ENCODE data around the gene ASB7.

Gene ASB7

GRCh38 chr15:100688549-100689120 is 86.2 kb downstream of the ASB7 start:
- H2BK120ac ChIP-seq (ENCODE audit: low read depth, low read length), result no peak overlapping the region
- peaks cover 0 to 11% of the 10 kb centered on the region in 2 donors for H3K4me1 ChIP-seq (ENCODE audit: control insufficient read depth in 2 of 2, insufficient read depth in 1 of 2, low read depth in 1 of 2, low read length in 2 of 2)
- no peak overlapping the region for H3K4me2 ChIP-seq (ENCODE audit: insufficient read depth, low read length, poor library complexity, severe bottlenecking)
- peaks cover 0 to 2% (median 0%) of the 10 kb centered on the region in 3 experiments for H3K27me3 ChIP-seq (ENCODE audit: control insufficient read depth in 3 of 3, insufficient read depth in 3 of 3, low read depth in 1 of 3, low read length in 3 of 3)
- peak overlapping the region; percentile 2 for H4K91ac ChIP-seq (ENCODE audit: low read depth, low read length, poor library complexity)
- H3K9me3 ChIP-seq (replicated peaks in 1 of 2; ENCODE audit: control insufficient read depth in 2 of 2, insufficient read depth in 1 of 2, low read depth in 1 of 2, low read length in 2 of 2), result peaks cover 0 to 2% of the 10 kb centered on the region in 2 donors
- H3K4ac ChIP-seq (ENCODE audit: low read length), result no peak overlapping the region
- H3K18ac ChIP-seq (ENCODE audit: low read length), result no peak overlapping the region
- H3K79me1 ChIP-seq (ENCODE audit: low read depth, low read length), result no peaks in the 10 kb centered on the region
- no CpG with 5 or more reads among the region's 13 CpGs for WGBS, 2 donors (ENCODE audit: extremely low coverage in 2 of 2, insufficient read length in 2 of 2, insufficient replicate concordance in 1 of 2)
- no peak overlapping the region for H3K23ac ChIP-seq (ENCODE audit: low read depth, low read length, poor library complexity)
- H2AK5ac ChIP-seq (ENCODE audit: low read depth, low read length), result peak overlapping the region; percentile 19
- no peak overlapping the region for H2BK15ac ChIP-seq (ENCODE audit: low read length)
- H2AFZ ChIP-seq (ENCODE audit: low read length), result no peak overlapping the region
- H2BK5ac ChIP-seq (ENCODE audit: low read length), result no peak overlapping the region
- DNase-seq (ENCODE audit: low spot score), result no peak
- H4K8ac ChIP-seq (ENCODE audit: low read depth, low read length), result peak overlapping the region; percentile 97
- peak overlapping the region; percentile 85 for H2BK12ac ChIP-seq (ENCODE audit: low read length)
- no peaks in the 10 kb centered on the region for H3K36me3 ChIP-seq (replicated peaks in 1 of 2; ENCODE audit: control insufficient read depth in 2 of 2, insufficient read depth in 2 of 2, low read length in 2 of 2)
- no peak overlapping the region for H3K4me3 ChIP-seq (ENCODE audit: low read length in 2 of 2)
- H3K9ac ChIP-seq (ENCODE audit: low read depth, low read length, poor library complexity), result no peak overlapping the region
- no peak overlapping the region for H3K27ac ChIP-seq (replicated peaks; ENCODE audit: low read length)
- H3K14ac ChIP-seq (ENCODE audit: low read length), result peak overlapping the region; percentile 32

DNA sequence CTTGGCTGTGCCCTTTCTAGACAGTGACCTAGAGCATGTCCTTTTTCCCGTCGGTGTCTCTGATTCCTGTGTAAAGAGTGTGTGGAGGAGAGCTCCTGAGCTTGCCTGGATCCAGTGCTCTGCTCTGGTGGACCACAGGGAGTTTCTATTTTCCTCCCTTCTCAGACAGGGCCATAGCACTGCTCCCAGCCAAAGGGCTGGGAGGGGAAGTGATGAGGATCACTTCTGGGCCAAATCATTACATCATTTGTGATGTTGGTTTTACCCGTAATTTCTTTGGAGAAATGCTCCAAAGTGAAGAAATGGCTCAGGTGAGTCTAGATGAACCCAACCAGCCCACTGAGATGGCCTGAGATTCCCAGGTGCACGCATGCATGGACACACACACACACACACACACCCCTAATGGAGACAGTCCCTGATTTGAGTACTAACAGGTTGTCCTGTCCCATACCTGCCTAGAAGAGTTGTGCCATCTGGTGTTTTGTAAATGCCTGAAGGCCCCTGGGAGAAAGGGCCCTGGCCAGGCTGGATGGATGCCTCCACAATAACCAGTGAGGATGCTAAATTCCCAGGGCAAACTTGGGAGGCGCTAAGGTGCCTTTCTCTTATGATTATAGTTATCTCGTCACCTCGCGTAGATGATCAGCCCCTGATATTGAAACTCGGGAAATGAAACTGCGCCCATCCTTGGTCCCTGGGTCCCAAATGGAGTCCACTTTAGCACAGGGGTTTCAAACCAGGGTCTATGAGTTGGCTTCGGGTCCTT is 86.9 kb downstream of the ASB7 start:
- H3K9me3 ChIP-seq (replicated peaks in 1 of 2; ENCODE audit: control insufficient read depth in 2 of 2, insufficient read depth in 1 of 2, low read depth in 1 of 2, low read length in 2 of 2), result peaks cover 0 to 2% of the 10 kb centered on the region in 2 donors
- no peaks in the 10 kb centered on the region for H3K36me3 ChIP-seq (replicated peaks in 1 of 2; ENCODE audit: control insufficient read depth in 2 of 2, insufficient read depth in 2 of 2, low read length in 2 of 2)
- no peak overlapping the region for H2AK5ac ChIP-seq (ENCODE audit: low read depth, low read length)
- no peak overlapping the region for H3K27ac ChIP-seq (replicated peaks; ENCODE audit: low read length)
- H2BK5ac ChIP-seq (ENCODE audit: low read length), result no peak overlapping the region
- H4K91ac ChIP-seq (ENCODE audit: low read depth, low read length, poor library complexity), result no peak overlapping the region
- H3K79me1 ChIP-seq (ENCODE audit: low read depth, low read length), result no peaks in the 10 kb centered on the region
- peaks cover 0 to 11% of the 10 kb centered on the region in 2 donors for H3K4me1 ChIP-seq (ENCODE audit: control insufficient read depth in 2 of 2, insufficient read depth in 1 of 2, low read depth in 1 of 2, low read length in 2 of 2)
- peaks cover 0 to 2% (median 0%) of the 10 kb centered on the region in 3 experiments for H3K27me3 ChIP-seq (ENCODE audit: control insufficient read depth in 3 of 3, insufficient read depth in 3 of 3, low read depth in 1 of 3, low read length in 3 of 3)
- no peak overlapping the region for H2BK15ac ChIP-seq (ENCODE audit: low read length)
- H2BK12ac ChIP-seq (ENCODE audit: low read length), result no peak overlapping the region
- H4K8ac ChIP-seq (ENCODE audit: low read depth, low read length), result no peak overlapping the region
- H3K9ac ChIP-seq (ENCODE audit: low read depth, low read length, poor library complexity), result no peak overlapping the region
- H3K4me3 ChIP-seq (ENCODE audit: low read length in 2 of 2), result no peak overlapping the region
- H2BK120ac ChIP-seq (ENCODE audit: low read depth, low read length), result no peak overlapping the region
- no peak overlapping the region for H3K14ac ChIP-seq (ENCODE audit: low read length)
- no peak overlapping the region for H3K18ac ChIP-seq (ENCODE audit: low read length)
- H2AFZ ChIP-seq (ENCODE audit: low read length), result no peak overlapping the region
- DNase-seq (ENCODE audit: low spot score), result no peak
- no peak overlapping the region for H3K4me2 ChIP-seq (ENCODE audit: insufficient read depth, low read length, poor library complexity, severe bottlenecking)
- no CpG with 5 or more reads among the region's 11 CpGs for WGBS, 2 donors (ENCODE audit: extremely low coverage in 2 of 2, insufficient read length in 2 of 2, insufficient replicate concordance in 1 of 2)
- no peak overlapping the region for H3K4ac ChIP-seq (ENCODE audit: low read length)
- H3K23ac ChIP-seq (ENCODE audit: low read depth, low read length, poor library complexity), result no peak overlapping the region

DNA sequence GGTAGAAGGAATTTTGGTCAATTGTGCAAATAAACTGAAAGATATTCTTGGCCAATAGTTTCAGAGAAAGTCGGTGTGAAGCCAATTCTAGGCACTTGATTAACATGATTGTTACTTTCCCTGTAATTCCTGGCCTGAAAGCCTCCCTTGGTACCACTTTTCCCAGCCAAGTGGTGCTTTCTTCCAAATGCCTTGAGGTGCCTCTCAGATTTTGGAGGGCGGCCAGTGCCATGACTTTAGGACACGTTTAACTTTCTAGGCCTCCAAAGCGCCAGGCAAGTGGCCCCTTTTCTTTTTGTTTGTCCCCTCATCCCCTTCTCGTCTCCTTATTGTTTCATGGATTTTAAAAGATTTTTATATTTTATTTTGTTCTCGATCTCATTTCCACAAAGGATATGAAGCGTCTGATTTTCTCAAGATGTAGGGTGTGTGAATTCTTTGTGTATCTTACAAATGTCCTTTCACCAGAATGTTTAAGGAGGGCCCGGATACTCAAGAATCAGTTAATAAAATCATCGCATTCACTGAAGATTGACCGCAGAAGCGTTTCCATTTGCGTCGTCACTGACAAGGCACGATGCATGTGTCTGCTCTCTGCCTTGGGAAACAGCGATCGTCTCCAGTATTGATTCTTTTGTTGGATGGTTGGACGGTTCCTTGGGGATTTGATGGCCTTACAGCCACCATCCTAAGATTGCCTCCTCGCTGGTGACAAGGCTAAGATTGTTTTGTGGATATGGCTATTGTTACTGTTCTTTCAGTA is 87.8 kb downstream of the ASB7 start:
- Histone ChIP-seq H2AFZ (ENCODE audit: low read length) (no peak overlapping the region), H2BK15ac (ENCODE audit: low read length) (no peak overlapping the region), H3K27me3 (ENCODE audit: control insufficient read depth in 3 of 3, insufficient read depth in 3 of 3, low read depth in 1 of 3, low read length in 3 of 3) (peaks cover 0 to 2% (median 0%) of the 10 kb centered on the region in 3 experiments), H3K4me1 (ENCODE audit: control insufficient read depth in 2 of 2, insufficient read depth in 1 of 2, low read depth in 1 of 2, low read length in 2 of 2) (peaks cover 0 to 11% of the 10 kb centered on the region in 2 donors), H3K9me3 (replicated peaks in 1 of 2; ENCODE audit: control insufficient read depth in 2 of 2, insufficient read depth in 1 of 2, low read depth in 1 of 2, low read length in 2 of 2) (peaks cover 0 to 2% of the 10 kb centered on the region in 2 donors), H3K79me1 (ENCODE audit: low read depth, low read length) (no peaks in the 10 kb centered on the region), H3K4ac (ENCODE audit: low read length) (no peak overlapping the region), H3K4me2 (ENCODE audit: insufficient read depth, low read length, poor library complexity, severe bottlenecking) (no peak overlapping the region), H2BK12ac (ENCODE audit: low read length) (no peak overlapping the region), H3K36me3 (replicated peaks in 1 of 2; ENCODE audit: control insufficient read depth in 2 of 2, insufficient read depth in 2 of 2, low read length in 2 of 2) (no peaks in the 10 kb centered on the region), H2BK120ac (ENCODE audit: low read depth, low read length) (no peak overlapping the region), H3K23ac (ENCODE audit: low read depth, low read length, poor library complexity) (no peak overlapping the region), H3K18ac (ENCODE audit: low read length) (no peak overlapping the region), H3K9ac (ENCODE audit: low read depth, low read length, poor library complexity) (no peak overlapping the region), H3K14ac (ENCODE audit: low read length) (no peak overlapping the region), H4K8ac (ENCODE audit: low read depth, low read length) (no peak overlapping the region), H2BK5ac (ENCODE audit: low read length) (no peak overlapping the region), H3K27ac (replicated peaks; ENCODE audit: low read length) (no peak overlapping the region), H3K4me3 (ENCODE audit: low read length in 2 of 2) (no peak overlapping the region), H2AK5ac (ENCODE audit: low read depth, low read length) (no peak overlapping the region), H4K91ac (ENCODE audit: low read depth, low read length, poor library complexity) (no peak overlapping the region)
- WGBS, 2 donors (ENCODE audit: extremely low coverage in 2 of 2, insufficient read length in 2 of 2, insufficient replicate concordance in 1 of 2), result no CpG with 5 or more reads among the region's 18 CpGs
- no peak for DNase-seq (ENCODE audit: low spot score)

GRCh38 chr15:100690795-100691158 is 88.4 kb downstream of the ASB7 start:
- H2BK5ac ChIP-seq (ENCODE audit: low read length), result no peak overlapping the region
- no peaks in the 10 kb centered on the region for H3K36me3 ChIP-seq (replicated peaks in 1 of 2; ENCODE audit: control insufficient read depth in 2 of 2, insufficient read depth in 2 of 2, low read length in 2 of 2)
- no peaks in the 10 kb centered on the region for H3K79me1 ChIP-seq (ENCODE audit: low read depth, low read length)
- H3K4me2 ChIP-seq (ENCODE audit: insufficient read depth, low read length, poor library complexity, severe bottlenecking), result no peak overlapping the region
- H3K27me3 ChIP-seq (ENCODE audit: control insufficient read depth in 3 of 3, insufficient read depth in 3 of 3, low read depth in 1 of 3, low read length in 3 of 3), result peaks cover 0 to 2% (median 0%) of the 10 kb centered on the region in 3 experiments
- H3K18ac ChIP-seq (ENCODE audit: low read length), result no peak overlapping the region
- no peak overlapping the region for H2AK5ac ChIP-seq (ENCODE audit: low read depth, low read length)
- H4K91ac ChIP-seq (ENCODE audit: low read depth, low read length, poor library complexity), result no peak overlapping the region
- H2BK15ac ChIP-seq (ENCODE audit: low read length), result no peak overlapping the region
- no peak overlapping the region for H2BK120ac ChIP-seq (ENCODE audit: low read depth, low read length)
- no peak overlapping the region for H3K23ac ChIP-seq (ENCODE audit: low read depth, low read length, poor library complexity)
- no peak overlapping the region for H2BK12ac ChIP-seq (ENCODE audit: low read length)
- no peak overlapping the region for H4K8ac ChIP-seq (ENCODE audit: low read depth, low read length)
- peaks cover 0 to 2% of the 10 kb centered on the region in 2 donors for H3K9me3 ChIP-seq (replicated peaks in 1 of 2; ENCODE audit: control insufficient read depth in 2 of 2, insufficient read depth in 1 of 2, low read depth in 1 of 2, low read length in 2 of 2)
- H3K14ac ChIP-seq (ENCODE audit: low read length), result no peak overlapping the region
- H3K27ac ChIP-seq (replicated peaks; ENCODE audit: low read length), result no peak overlapping the region
- peaks cover 0 to 11% of the 10 kb centered on the region in 2 donors for H3K4me1 ChIP-seq (ENCODE audit: control insufficient read depth in 2 of 2, insufficient read depth in 1 of 2, low read depth in 1 of 2, low read length in 2 of 2)
- DNase-seq (ENCODE audit: low spot score), result no peak
- no peak overlapping the region for H3K4ac ChIP-seq (ENCODE audit: low read length)
- no peak overlapping the region for H3K4me3 ChIP-seq (ENCODE audit: low read length in 2 of 2)
- H2AFZ ChIP-seq (ENCODE audit: low read length), result no peak overlapping the region
- no peak overlapping the region for H3K9ac ChIP-seq (ENCODE audit: low read depth, low read length, poor library complexity)
